ENCODE data around the gene PPARA. TPM values are rescaled to one million over a fixed set of nuclear protein-coding genes. Genes with fewer than 3 reads are reported as not detected.

Gene PPARA
- total and polyA plus RNA-seq, 2 experiments from 2014 or later = 4.7 to 12.6 TPM

GRCh38 chr22:46176508-46177003, 26.2 kb downstream of the PPARA start:
- TF ChIP-seq ZNF331 (CRISPR knock-in tag; IDR thresholded peaks at IDR 0.05; ENCODE audit: low read depth) = no peak
- Histone ChIP-seq H3K4me1 (ENCODE audit: insufficient read depth) (no peaks in the 10 kb centered on the region), H3K27ac (ENCODE audit: low read depth) (no peak overlapping the region), H4K20me1 (replicated peaks; ENCODE audit: insufficient read depth) (no peaks in the 10 kb centered on the region), H3K36me3 (ENCODE audit: insufficient read depth) (0 out of 2 replicates have a peak, but pooled peaks cover 3% of the 10 kb centered on the region), H3K27me3 (ENCODE audit: insufficient read depth) (no peaks in the 10 kb centered on the region), H3K4me3 (no peak overlapping the region), H3K4me2 (no peak overlapping the region), H3F3A (replicated peaks; ENCODE audit: low read depth) (no peaks in the 10 kb centered on the region), H3K9me2 (ENCODE audit: insufficient read depth) (no peaks in the 10 kb centered on the region), H2AFZ (no peak overlapping the region), H3K79me2 (replicated peaks; ENCODE audit: insufficient read depth) (no peaks in the 10 kb centered on the region)
- ATAC-seq = no peak
- no peak for DNase-seq (ENCODE audit: low spot score)
- Mint-ChIP-seq H3K36me3 (ENCODE audit: low read depth) (peaks cover 38% of the 10 kb centered on the region), H3K9me3 (peaks cover 42% of the 10 kb centered on the region), H3K27ac (no peak overlapping the region), H3K4me1 (no peaks in the 10 kb centered on the region), H3K27me3 (ENCODE audit: insufficient read depth, low read depth, poor library complexity) (peaks cover 3% of the 10 kb centered on the region), H3K4me3 (no peak overlapping the region)

- Histone ChIP-seq H3K4me2 (no peak overlapping the region), H3K9me2 (ENCODE audit: insufficient read depth) (no peaks in the 10 kb centered on the region), H3F3A (replicated peaks; ENCODE audit: low read depth) (no peaks in the 10 kb centered on the region), H3K27ac (ENCODE audit: low read depth) (no peak overlapping the region), H3K27me3 (ENCODE audit: insufficient read depth) (no peaks in the 10 kb centered on the region), H3K79me2 (replicated peaks; ENCODE audit: insufficient read depth) (no peaks in the 10 kb centered on the region), H4K20me1 (replicated peaks; ENCODE audit: insufficient read depth) (no peaks in the 10 kb centered on the region), H2AFZ (no peak overlapping the region), H3K4me1 (ENCODE audit: insufficient read depth) (no peaks in the 10 kb centered on the region), H3K4me3 (no peak overlapping the region), H3K36me3 (ENCODE audit: insufficient read depth) (0 out of 2 replicates have a peak, but pooled peaks cover 3% of the 10 kb centered on the region)
- Mint-ChIP-seq H3K4me1 (no peaks in the 10 kb centered on the region), H3K9me3 (peaks cover 60% of the 10 kb centered on the region), H3K27ac (no peak overlapping the region), H3K27me3 (ENCODE audit: insufficient read depth, low read depth, poor library complexity) (no peaks in the 10 kb centered on the region), H3K4me3 (no peak overlapping the region), H3K36me3 (ENCODE audit: low read depth) (peaks cover 50% of the 10 kb centered on the region)
- DNase-seq (ENCODE audit: low spot score) = no peak
- ATAC-seq = no peak
- TF ChIP-seq CTCF (conservative IDR thresholded peaks at IDR 0.05; ENCODE audit: low read depth in 2 of 2) = no peak
- TF ChIP-seq EZH2 (IDR thresholded peaks at IDR 0.05; ENCODE audit: low read depth, unreplicated experiment) = no peak
- TF ChIP-seq ZNF462 (CRISPR knock-in tag; IDR thresholded peaks at IDR 0.05) = no peak
- TF ChIP-seq STAT1 (IDR thresholded peaks at IDR 0.05; ENCODE audit: unreplicated experiment) = no peak
- TF ChIP-seq EZH2phosphoT487 (IDR thresholded peaks at IDR 0.05; ENCODE audit: unreplicated experiment) = no peak
- TF ChIP-seq ETS1 (IDR thresholded peaks at IDR 0.05) = no peak
- TF ChIP-seq ZNF331 (CRISPR knock-in tag; IDR thresholded peaks at IDR 0.05; ENCODE audit: low read depth) = no peak
- TF ChIP-seq POLR2AphosphoS5 (IDR thresholded peaks at IDR 0.05; ENCODE audit: low read depth) = no peak
- TF ChIP-seq JUNB (IDR thresholded peaks at IDR 0.05; ENCODE audit: unreplicated experiment) = no peak
Observed at GRCh38 chr22:46178755-46179505, 28.6 kb downstream of the PPARA start.

All from GM23338 (cell line).